ENCODE results near the gene OR2F1.
"Not testable (repeated sequence)": the region's sequence is repeated elsewhere in the genome, so short reads cannot be mapped to it uniquely, and the experiment has no call there.

The OR2F1 gene

GRCh38 chr7:144010821-144011220 is 56.2 kb downstream of the OR2F1 start:
- DNase-seq: not testable (repeated sequence)

GRCh38 chr7:144011458-144012230 is 57.0 kb downstream of the OR2F1 start:
- DNase-seq: no peak
